BLaER1 (cell line): Measurements from ENCODE around the gene MORN1.
A peak's percentile ranks its signal among the peaks of the same experiment; 100 is the strongest.

ENCODE experiments used
- H3K27ac ChIP-seq: shearing (Covaris generic); formaldehyde crosslinking; 2 replicates; pipeline ENCODE4 v1.8.1; 2022
- H3K27me3 ChIP-seq: shearing (Covaris generic); formaldehyde crosslinking; 2 replicates; pipeline ENCODE4 v1.8.1; 2022
- H3K36me3 ChIP-seq: shearing (Covaris generic); formaldehyde crosslinking; 2 replicates; pipeline ENCODE4 v1.8.1; 2022
- H3K4me1 ChIP-seq: shearing (Covaris generic); formaldehyde crosslinking; 2 replicates; pipeline ENCODE4 v1.8.1; 2022
- H3K4me2 ChIP-seq: shearing (Covaris generic); formaldehyde crosslinking; 2 replicates; pipeline ENCODE4 v1.8.1; 2022
- H3K4me3 ChIP-seq: shearing (Covaris generic); formaldehyde crosslinking; 2 replicates; pipeline ENCODE4 v1.8.1; 2022
- H3K9ac ChIP-seq: shearing (Covaris generic); formaldehyde crosslinking; 2 replicates; pipeline ENCODE4 v1.8.1; 2022
- H3K9me3 ChIP-seq: shearing (Covaris generic); formaldehyde crosslinking; 2 replicates; pipeline ENCODE4 v1.8.1; 2022
- H4K20me1 ChIP-seq: shearing (Covaris generic); formaldehyde crosslinking; 2 replicates; pipeline ENCODE4 v1.8.1; 2022
- Cebpa-rat ChIP-seq: shearing (Covaris generic); IDR thresholded peaks from 2 replicates; pipeline ENCODE4 v1.8.1; 2022

The MORN1 gene

DNA sequence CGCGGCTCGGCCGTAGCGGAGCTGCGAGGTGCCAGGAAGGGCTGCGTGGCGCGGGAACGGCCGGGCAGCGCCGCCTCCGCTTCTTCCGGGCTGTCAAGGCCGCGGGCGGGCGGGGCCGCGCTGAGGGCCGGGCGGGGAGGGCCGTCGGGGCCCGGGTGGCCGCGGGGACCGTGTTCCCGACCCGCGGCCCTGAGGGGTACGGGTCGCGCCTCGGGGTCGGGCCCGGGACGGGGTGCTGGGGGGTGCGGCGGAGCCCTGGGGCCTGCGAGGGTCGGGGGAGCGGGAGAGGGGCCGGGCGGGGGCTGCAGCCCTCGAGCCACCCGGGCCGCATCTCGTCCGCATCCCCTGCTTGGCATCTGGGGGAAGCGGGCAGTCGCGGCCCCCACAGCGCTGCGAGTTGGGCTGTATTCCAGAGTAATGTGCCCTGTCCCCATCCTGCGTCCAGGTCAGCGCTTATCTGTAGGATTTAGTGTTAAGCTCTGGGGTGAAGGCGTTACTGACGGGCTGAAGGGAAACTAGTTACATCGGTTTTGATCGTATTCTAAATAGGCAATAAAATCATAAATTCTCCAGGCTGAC is 666 bp upstream of the MORN1 start:
- peaks cover 42% of the 10 kb centered on the region for H3K36me3 ChIP-seq
- peaks cover 61% of the 10 kb centered on the region for H3K4me1 ChIP-seq
- peaks cover 63% of the 10 kb centered on the region for H4K20me1 ChIP-seq

DNA sequence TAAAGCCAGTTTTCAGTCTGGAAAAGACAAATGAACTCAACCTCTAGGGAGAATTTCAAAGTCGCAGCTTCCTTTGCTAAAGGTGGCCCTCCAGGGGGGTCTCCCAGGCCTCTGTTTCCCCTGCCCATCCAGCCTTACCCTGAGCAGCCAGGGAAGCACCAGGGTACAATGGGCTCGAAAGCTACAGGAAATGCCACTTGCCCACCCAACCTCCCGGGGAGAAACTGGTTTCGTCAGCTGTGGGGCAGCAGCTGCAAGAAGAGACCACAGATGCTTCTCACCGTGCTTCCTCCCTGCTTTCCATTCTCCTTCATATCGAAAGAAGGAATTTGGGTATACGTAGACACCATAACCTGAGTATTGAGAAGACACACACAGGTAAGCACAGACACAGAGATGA is 1.7 kb downstream of the MORN1 start:
- H3K4me2 ChIP-seq: peak overlapping the region; percentile 99
- H3K9ac ChIP-seq: peak overlapping the region; percentile 91
- H3K4me1 ChIP-seq: peaks cover 84% of the 10 kb centered on the region

More for the DNA sequence above, 666 bp upstream of the MORN1 start:
- TF ChIP-seq Cebpa-rat: no peak
- Histone ChIP-seq H3K4me3 (peak overlapping the region; percentile 88), H3K9me3 (no peaks in the 10 kb centered on the region), H3K9ac (peak overlapping the region; percentile 87), H3K27ac (peak overlapping the region; percentile 88), H3K27me3 (no peaks in the 10 kb centered on the region), H3K4me2 (peak overlapping the region; percentile 98)

DNA sequence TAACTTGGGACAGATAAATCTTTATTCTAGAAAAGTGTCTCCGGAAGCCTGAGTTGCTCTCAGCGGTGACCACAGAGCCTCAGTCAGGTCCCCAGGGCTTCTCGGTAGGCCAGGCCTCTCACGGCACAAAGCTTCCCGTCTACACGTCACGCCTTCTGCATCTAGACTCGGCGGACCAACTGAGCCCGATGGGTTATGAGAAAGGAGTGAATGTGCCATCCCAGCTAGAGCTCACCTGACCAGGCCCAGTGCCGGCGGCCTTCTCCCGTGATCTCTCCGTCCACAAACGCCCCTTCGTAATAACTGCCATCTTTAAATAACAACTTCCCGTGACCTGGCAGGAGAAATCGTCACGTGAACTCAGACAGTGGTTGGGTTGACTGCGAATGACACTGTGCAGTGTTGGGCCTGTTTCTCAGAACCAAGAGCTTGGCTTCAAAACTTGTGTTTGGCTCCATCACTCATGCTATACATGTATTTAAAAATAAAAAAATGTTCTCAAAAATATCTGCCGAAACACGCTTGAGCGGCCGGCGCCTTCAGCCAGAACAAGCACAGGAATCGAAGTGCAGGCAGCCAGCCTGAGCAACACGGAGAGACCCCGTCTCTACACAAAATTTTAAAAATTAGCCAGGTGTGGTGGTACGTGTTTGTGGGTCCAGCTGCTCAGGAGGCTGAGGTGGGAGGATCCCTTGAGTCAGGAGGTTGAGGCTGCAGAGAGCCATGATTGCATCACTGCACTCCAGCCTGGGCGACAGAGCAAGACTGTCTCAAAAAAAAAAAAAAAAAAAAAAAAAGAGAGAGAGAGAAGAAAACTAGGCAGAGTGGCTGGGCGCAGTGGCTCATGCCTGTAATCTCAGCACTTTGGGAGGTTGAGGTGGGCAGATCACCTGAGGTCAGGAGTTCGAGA is 3.1 kb downstream of the MORN1 start:
- H4K20me1 ChIP-seq: peaks cover 36% of the 10 kb centered on the region
- peak overlapping the region; percentile 66 for H3K9ac ChIP-seq
- TF ChIP-seq Cebpa-rat: peak; percentile 65; the same call in 1 of the 2 replicates
- no peaks in the 10 kb centered on the region for H3K9me3 ChIP-seq
- peak overlapping the region; percentile 47 for H3K4me3 ChIP-seq
- peak overlapping the region; percentile 63 for H3K27ac ChIP-seq
- H3K36me3 ChIP-seq: peaks cover 5% of the 10 kb centered on the region
- peaks cover 75% of the 10 kb centered on the region for H3K4me1 ChIP-seq
- H3K4me2 ChIP-seq: peak overlapping the region; percentile 99
- 0 out of 2 replicates have a peak, but pooled peaks cover under 1% of the 10 kb centered on the region for H3K27me3 ChIP-seq

More for the DNA sequence above, 1.7 kb downstream of the MORN1 start:
- peak overlapping the region; percentile 72 for H3K27ac ChIP-seq
- TF ChIP-seq Cebpa-rat: no peak
- H4K20me1 ChIP-seq: peaks cover 46% of the 10 kb centered on the region
- H3K36me3 ChIP-seq: peaks cover 18% of the 10 kb centered on the region
- H3K4me3 ChIP-seq: no peak overlapping the region
- H3K27me3 ChIP-seq: no peaks in the 10 kb centered on the region
- H3K9me3 ChIP-seq: no peaks in the 10 kb centered on the region

- Histone ChIP-seq H3K36me3 (no peaks in the 10 kb centered on the region), H3K4me1 (peaks cover 69% of the 10 kb centered on the region), H3K27ac (peak overlapping the region; percentile 63), H3K4me3 (peak overlapping the region; percentile 47), H3K9me3 (no peaks in the 10 kb centered on the region), H3K9ac (peak overlapping the region; percentile 66), H3K27me3 (0 out of 2 replicates have a peak, but pooled peaks cover 3% of the 10 kb centered on the region), H4K20me1 (peaks cover 23% of the 10 kb centered on the region), H3K4me2 (peak overlapping the region; percentile 99)
- no peak for TF ChIP-seq Cebpa-rat
These were observed 4.4 kb downstream of the MORN1 start for GRCh38 chr1:2386636-2387611.

DNA sequence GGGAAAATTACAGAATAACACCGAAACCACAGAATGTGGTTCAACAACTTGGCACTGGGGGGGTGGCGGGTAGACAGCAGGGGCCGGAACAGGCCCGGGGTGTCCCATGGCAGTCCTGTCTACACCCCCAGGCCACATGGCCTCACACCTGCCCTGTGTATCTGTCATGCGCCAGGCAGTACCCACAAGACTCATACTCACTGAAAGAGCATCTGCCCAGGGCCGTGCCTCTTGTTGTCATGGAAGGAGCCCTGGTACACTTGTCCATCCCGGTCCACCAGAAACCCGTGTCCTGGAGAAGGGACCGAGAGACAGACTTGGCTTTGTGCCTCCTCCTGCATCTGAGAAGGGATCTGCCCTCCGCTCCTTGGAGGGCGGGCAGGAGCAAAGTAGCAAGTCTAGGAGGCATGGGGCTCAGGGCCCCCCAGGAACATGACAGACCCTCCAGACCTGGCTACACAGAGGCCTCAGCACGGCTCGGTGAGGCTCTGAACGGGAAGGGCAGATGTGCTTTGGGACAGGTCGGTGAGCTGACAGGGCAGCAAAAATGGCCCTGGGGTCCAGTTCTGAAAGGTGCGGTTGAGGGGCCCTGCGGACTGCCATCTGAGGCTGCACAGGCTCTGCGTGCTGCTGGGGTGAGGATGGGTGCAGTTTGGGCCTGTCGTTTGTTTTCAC is 5.6 kb downstream of the MORN1 start:
- Histone ChIP-seq H3K9me3 (no peaks in the 10 kb centered on the region), H3K4me2 (peak overlapping the region; percentile 33), H3K27me3 (peaks cover 13% of the 10 kb centered on the region), H3K27ac (no peak overlapping the region), H3K9ac (no peak overlapping the region), H4K20me1 (peaks cover 31% of the 10 kb centered on the region), H3K4me3 (no peak overlapping the region), H3K4me1 (peaks cover 75% of the 10 kb centered on the region), H3K36me3 (no peaks in the 10 kb centered on the region)
- no peak for TF ChIP-seq Cebpa-rat

GRCh38 chr1:2384941-2385481 is 6.3 kb downstream of the MORN1 start:
- Histone ChIP-seq H3K4me3 (no peak overlapping the region), H3K36me3 (no peaks in the 10 kb centered on the region), H3K4me1 (peaks cover 72% of the 10 kb centered on the region), H3K9ac (no peak overlapping the region), H3K27ac (no peak overlapping the region), H3K4me2 (peak overlapping the region; percentile 33), H3K27me3 (peaks cover 20% of the 10 kb centered on the region), H3K9me3 (no peaks in the 10 kb centered on the region), H4K20me1 (peaks cover 38% of the 10 kb centered on the region)
- TF ChIP-seq Cebpa-rat: no peak

DNA sequence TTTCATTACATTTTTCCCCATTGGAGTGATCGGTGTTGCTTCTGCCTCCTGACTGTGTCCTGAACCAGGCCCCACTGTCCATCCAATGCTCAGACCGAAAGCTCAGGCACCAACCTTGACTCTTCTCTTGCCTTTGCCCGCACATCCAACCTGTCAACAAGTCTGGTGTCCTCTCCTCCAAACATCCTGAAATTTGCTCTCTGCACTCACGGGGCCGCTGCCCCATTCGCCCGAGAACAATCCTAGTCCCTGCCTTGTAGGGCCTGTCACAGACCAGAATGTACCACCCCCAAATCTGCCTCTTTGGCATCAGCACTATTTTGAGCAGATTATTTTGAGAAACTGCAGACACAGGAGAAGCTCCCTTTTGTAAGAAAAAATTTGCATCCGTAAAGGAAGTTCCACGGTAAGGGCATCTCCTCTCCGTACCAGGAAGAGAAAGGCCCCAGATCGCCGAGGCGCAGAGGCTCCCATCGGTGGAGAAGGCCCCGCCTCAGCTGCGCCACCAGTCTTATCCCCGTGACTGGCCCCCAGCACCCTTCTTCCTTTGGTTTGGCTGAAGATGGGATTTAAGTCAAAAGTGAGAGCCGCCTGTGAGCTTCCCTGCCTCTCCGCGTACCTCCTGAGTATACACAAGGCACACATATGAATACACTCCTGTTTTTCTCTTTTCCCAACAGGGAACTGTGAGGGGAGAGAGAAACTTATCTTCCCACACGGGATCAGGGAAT is 7.1 kb downstream of the MORN1 start:
- Histone ChIP-seq H3K4me1 (peaks cover 72% of the 10 kb centered on the region), H3K36me3 (no peaks in the 10 kb centered on the region), H3K27ac (no peak overlapping the region), H3K9me3 (no peaks in the 10 kb centered on the region), H3K4me2 (no peak overlapping the region), H3K9ac (no peak overlapping the region), H3K4me3 (no peak overlapping the region), H3K27me3 (peaks cover 28% of the 10 kb centered on the region), H4K20me1 (peaks cover 46% of the 10 kb centered on the region)
- TF ChIP-seq Cebpa-rat: no peak

DNA sequence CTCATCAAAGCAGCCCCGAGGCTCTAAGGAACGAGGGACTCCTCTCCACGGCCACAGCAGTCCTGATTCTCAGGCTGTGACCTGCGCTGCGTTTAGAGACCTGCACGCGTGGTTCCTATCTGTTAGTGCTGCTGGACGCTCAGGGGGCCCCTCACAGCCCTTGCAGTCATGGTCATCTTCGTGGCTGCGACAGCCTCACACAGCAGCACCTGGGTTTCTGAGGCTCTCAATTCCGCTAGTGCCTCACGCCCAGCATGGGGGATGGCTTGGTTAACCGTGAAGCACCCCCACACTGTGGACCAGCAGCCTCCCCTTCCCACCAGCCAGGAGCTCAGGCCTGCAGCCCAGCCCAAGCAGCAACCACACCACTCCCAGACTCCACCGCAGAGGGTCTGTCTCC is 7.8 kb downstream of the MORN1 start:
- H3K4me2 ChIP-seq: no peak overlapping the region
- no peak overlapping the region for H3K4me3 ChIP-seq
- peaks cover 53% of the 10 kb centered on the region for H4K20me1 ChIP-seq
- H3K9me3 ChIP-seq: no peaks in the 10 kb centered on the region
- H3K27ac ChIP-seq: no peak overlapping the region
- H3K27me3 ChIP-seq: peaks cover 35% of the 10 kb centered on the region
- H3K4me1 ChIP-seq: peaks cover 71% of the 10 kb centered on the region
- H3K9ac ChIP-seq: no peak overlapping the region
- no peak for TF ChIP-seq Cebpa-rat
- no peaks in the 10 kb centered on the region for H3K36me3 ChIP-seq
